GM19240 (cell line): Measurements from ENCODE around the gene FAM177A1.
A peak's percentile ranks its signal among the peaks of the same experiment; 100 is the strongest.
"Not testable (repeated sequence)": the region's sequence is repeated elsewhere in the genome, so short reads cannot be mapped to it uniquely, and the experiment has no call there.

ENCODE experiments used
- DNase-seq: peaks from one replicate; pipeline ENCODE4 v3.0.0; 2011; ENCODE audit warnings: low spot score; ENCODE audit not compliant: insufficient read length

The FAM177A1 gene

DNA sequence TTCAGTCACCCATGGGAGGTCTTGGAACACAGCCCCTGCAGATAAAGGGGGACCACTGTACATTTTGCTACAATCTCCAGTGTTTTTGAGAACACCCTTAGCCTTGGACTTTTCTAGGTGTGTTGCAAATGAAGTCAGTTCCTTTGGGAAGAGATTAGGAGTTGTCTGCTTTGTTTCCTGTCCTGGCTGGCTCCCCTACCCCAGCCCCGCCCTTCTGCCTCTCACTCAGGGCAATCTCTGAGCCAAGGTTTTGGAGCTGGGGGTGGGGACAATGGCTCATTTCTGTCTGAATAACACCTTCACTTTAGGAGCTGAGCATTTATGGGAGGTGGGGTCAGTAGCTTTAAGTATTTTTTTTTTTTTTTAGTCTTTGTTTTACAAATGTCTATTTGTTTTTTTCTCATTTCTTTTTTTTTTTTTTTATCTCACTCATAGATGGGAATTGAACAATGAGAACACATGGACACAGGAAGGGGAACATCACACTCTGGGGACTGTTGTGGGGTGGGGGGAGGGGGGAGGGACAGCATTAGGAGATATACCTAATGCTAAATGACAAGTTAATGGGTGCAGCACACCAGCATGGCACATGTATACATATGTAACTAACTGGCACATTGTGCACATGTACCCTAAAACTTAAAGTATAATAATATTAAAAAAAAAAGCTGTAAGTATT, 15.2 kb downstream of the FAM177A1 start:
- DNase-seq: not testable (repeated sequence)

DNA sequence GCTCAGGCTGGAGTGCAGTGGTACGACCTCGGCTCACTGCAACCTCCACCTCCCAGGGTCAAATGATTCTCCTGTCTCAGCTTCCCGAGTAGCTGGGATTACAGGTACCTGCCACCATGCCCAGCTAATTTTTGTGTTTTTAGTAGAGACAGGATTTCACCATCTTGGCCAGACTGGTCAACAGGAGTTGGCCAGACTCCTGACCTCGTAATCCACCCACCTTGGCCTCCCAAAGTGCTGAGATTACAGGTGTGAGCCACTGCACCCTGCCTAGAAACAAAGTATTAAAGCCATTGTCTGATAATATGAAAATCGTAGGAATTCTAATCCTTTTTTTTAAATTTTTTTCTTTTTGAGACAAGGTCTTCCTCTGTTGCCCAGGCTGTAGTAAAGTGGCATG, 19.7 kb downstream of the FAM177A1 start:
- not testable (repeated sequence) for DNase-seq

DNA sequence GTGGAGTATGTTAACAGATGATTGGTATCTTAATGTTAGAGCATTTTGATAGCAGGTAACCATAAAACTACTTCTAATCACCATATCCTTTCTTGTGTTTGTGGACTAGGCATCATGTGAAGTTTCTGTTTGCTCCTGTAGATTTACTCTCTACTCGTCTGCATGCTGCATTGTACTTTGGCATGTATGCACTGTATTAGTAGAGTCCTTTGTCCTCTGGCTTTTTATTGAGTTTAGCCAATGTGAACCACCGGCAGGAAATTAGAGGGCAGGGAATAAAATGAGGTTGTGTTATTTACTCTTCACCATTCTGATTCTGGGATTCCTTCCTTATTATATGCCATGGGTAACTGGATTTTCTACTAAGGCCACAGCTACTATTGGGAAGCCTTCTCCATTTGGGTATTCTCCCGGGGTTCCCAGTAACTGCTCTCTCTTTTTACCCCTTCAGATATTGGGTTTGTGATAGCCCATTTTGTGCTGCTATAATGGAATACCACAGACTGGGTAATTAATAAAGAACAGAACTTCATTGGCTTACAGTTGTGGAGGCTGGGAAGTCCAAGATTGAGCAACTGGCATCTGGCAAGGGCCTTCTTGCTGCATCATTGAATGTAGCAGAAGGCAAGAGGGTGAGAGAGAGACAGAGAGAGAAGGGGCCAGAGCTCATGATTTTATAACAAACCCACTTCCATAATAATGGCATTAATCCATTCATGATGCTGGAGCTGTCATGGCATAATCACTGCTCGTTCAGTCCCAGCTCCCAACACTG, 22.4 kb downstream of the FAM177A1 start:
- no peak for DNase-seq

DNA sequence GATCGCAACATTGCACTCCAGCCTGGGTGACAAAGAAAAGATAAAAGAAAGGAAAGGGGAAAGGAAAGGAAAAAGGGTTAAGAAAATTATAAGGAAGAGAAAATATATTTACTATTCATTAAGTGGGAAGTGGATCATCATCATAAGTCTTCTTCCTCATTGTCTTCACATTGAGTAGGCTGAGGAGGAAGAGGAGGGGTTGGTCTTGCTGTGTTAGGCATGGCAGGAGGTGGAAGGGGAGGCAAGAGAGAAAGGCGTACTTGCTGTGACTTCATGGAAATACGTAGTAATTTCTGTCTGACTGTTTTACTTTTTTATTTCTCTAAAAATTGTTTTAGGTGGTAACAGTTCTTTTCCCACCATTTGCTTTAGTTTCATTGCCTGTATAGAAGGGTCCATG, 26.2 kb downstream of the FAM177A1 start:
- DNase-seq: no peak

DNA sequence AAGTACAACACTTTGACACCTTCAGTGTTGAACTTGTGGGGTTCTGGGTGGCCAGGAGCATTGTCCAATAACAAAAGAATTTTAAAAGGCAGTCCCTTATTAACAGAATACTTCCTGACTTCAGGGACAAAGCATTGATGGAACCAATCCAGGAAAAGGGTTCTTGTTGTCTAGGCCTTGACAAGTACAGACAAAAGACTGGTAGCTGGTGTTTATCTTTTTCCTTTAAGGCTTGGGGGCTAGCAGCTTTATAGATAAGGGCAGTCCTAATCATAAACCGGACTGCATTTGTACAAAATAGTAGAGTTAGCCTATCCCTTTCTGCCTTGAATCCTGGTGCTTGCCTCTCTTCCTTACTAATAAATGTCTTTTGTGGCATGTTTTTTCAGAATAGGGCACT, 27.4 kb downstream of the FAM177A1 start:
- DNase-seq: no peak

DNA sequence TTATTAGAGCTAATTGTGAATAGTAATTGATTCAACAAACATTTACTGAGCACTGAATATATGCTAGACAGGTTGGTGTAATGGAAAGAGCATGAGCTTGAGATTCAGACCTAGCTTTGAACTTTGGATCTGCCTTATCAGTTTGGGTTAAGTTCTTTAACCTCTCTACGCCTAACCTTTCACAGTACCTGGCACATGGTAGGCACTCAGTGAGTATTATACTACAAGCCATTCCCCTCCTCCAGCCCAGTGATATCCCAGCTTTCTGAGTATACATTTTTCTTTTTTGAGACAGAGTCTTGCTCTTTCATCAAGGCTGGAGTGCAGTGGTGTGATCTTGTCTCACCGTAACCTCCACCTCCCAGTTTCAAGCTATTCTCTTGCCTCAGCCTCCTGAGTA, 32.0 kb downstream of the FAM177A1 start:
- no peak for DNase-seq

DNA sequence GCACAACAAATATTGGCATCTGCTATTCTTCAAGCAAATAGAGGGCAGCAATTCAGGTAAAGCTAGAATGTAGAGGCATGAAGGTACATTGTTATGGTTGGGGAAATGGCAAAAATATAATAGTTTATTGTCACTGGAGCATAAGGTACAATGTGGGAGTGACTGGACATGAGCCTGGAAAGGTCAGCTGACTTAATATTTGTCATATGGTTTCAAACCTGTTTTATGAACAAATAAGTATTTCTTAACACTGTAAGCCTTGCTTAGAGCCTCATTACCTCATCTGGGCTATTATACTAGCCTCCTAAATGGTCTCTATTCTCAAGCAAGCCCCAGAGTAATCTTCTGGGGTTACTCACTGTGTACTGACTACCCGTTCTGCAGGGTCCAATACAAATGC, 33.7 kb downstream of the FAM177A1 start:
- no peak for DNase-seq

DNA sequence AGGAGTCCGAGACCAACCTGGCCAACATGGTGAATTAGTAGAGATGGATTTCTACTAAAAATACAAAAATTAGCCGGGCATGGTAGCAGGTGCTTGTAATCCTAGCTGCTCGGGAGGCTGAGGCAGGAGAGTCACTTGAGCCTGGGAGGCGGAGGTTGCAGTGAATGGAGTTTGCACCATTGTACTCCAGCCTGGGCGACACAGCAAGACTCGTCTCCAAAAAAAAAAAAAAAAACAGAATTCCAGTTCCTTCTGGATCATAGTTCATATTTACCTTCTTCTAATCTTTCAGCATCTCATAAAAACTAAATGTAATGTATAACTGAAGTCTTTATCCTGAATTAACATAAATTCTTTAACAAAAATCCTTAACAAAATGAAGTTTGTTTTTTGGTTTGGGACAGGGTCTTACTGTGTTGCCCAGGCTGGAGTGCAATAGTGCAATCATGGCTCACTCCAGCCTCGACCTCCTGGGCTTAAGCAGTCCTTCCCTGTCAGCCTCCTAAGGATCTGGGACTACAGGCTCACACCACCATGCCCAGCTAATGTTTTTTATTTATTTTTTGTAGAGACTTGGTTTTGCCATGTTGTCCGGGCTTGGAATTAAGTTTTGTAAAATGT, 37.6 kb downstream of the FAM177A1 start:
- no peak for DNase-seq

DNA sequence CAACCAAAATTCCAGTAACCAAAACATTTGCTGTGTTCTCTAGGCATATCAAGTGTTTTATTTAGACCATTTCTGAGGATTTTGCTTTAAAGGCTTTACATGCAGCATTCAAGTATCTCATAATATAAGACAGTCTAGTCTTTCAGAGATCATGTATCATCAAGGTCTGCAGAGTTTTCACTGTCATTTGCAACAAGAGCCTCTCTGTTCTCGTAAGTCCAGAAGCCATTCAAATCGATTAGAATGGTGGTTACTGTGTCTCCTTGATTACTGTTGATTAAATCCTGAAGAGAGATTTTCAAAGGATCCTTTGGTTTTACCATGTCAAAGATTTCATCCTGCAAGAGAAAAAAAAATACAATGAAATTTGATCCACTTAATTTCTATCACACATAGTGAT, 39.4 kb downstream of the FAM177A1 start:
- no peak for DNase-seq

DNA sequence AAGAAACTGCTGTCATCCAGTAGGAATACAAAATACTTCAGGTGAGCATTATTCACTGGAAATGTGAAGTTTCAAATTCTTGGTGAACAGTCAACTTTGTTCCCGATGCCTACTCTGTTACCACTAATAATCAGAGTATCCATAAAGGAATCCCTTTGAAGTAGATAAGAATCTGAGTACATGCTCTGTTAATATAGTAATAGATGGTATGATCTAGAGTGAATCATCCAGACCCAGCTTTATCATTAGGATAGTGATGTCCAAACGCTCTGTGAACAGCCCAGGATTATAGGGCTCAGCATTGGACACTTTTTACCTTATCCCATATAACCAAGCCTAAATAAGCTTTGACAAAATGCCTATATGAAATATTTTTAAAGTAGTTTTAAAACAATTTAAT, 42.4 kb downstream of the FAM177A1 start:
- no peak for DNase-seq

DNA sequence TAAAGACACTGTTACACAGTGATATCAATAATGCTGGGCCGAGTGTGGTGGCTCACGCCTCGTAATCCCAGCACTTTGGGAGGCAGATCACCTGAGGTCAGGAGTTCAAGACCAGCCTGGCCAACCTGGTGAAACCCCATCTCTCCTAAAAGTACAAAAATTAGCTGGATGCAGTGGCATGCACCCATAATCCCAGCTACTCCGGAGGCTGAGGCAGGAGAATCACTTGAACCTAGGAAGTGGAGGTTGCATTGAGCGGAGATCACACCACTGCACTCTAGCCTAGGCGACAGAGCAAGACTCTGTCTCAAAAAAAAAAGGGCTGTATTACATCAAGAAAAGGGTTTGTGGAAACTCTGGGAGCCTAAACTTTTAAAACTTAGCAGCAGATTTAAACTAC, 48.6 kb downstream of the FAM177A1 start:
- not testable (repeated sequence) for DNase-seq

DNA sequence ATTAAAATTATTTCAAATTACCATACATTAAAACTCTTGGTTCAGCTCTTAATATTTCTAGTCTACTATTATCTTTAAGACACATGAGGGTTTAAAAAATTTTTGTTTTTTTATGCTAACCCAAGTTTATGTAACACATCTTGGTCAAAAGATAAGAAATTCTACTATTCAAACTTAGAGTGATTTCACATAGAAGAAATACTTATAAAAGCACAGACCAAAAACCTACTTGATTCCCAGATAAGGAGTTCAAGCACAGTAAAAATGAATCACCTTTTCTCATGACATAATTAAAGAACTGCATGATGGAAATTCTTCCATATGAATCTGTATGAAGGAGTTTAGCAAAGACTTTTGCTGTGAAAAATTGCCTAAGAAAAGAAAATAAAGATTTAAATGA, 61.8 kb downstream of the FAM177A1 start:
- no peak for DNase-seq

DNA sequence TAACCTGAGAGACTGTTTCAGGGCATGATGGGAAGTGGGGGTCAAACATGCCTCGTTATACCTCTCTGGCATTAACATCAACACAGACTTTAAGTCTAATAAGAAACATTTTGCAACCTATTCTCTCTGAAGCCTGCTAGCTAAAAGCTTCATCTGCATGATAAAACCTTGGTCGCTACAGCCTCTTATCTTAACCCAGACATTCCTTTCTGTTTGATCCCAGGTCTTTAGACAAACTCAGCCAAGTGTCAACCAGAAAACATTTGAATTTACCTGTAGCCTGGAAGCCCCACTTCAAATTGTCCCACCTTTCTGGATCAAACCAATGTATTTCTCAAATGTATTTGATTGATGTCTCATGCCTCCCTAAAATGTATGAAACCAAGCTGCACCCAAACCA, 66.6 kb downstream of the FAM177A1 start:
- no peak for DNase-seq

DNA sequence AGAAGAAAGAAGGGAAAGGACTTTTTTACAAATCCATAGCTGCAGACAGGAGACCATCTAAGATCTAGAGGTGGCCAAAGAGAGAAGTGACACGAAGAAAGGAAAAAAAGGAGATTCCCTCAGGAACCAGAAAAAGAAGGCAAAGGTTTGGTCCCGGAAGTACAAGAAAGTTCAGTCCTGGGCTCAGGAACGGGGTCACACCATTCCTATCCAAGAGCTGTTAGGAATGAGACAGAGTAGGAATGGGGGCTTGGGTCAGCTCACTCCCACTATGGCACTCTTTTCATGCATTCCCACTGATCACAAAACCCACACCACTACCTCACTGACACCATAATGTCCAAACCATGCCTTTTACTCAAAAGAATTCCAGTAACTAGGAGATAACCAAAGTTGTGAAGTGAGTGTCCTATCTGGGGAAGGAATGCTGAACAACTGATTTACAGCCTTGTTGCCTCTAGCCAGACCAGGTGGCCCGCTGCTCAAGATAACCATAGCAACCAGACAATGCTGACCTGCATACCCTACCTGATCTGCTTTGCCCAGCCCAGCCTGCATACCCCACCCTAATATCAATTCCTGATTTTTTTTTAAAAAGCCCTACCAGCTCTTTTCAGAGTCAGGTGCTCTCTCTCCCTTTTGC, 67.4 kb downstream of the FAM177A1 start:
- no peak for DNase-seq

DNA sequence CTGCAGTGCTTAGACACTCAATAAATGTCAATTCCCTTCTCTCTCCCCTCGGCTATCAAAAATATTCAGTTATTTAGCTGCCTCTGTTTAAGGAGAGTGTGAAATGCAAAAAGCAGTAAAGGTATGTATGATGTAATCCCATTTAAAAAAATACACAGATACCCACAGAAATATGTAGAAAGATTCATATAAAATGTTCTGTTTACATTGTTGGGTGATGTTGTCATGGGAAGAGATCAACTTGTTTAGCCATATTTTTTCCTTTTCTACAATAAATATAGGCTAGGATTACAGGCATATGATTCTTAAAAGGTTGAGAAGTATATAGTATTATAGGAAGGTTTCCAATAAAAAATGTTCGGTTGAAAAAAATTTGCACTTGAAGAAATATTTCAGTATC, 68.0 kb downstream of the FAM177A1 start:
- DNase-seq: no peak

DNA sequence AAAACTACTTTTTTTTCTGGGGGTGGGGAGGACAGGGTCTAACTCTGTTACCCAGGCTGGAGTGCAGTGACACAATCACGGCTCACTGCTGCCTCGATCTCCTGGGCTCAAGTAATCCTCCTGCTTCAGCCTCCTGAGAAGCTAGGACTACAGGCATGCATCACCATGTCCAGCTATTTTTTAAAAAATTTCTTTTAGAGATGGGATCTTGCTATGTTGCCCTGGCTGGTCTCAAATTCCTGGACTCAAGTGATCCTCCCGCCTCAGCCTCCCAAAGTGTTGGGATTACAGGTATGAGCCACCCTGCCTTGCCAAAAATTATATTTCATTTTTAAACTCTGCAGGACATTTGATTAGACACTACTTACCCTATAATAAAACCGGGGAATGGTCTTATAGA, 70.2 kb downstream of the FAM177A1 start:
- DNase-seq: no peak

DNA sequence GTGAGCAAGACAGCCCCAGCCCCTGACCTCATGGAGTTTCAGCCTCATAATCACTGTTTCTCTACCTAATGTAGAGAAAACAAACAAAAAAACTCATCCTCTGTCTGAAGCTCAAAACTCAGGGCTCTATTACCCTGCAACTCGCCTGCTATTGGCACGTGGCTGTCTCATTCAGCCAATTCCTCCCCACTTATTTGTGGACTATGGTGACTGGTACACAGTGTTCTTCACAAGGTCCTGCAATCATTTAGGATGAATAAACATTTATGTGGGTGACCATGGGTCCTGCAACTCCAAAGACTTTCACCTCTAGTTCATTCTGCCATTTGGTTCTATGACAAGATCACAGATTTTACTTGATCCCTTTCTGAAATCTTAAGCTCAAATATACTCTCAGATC, 71.0 kb downstream of the FAM177A1 start:
- no peak for DNase-seq

DNA sequence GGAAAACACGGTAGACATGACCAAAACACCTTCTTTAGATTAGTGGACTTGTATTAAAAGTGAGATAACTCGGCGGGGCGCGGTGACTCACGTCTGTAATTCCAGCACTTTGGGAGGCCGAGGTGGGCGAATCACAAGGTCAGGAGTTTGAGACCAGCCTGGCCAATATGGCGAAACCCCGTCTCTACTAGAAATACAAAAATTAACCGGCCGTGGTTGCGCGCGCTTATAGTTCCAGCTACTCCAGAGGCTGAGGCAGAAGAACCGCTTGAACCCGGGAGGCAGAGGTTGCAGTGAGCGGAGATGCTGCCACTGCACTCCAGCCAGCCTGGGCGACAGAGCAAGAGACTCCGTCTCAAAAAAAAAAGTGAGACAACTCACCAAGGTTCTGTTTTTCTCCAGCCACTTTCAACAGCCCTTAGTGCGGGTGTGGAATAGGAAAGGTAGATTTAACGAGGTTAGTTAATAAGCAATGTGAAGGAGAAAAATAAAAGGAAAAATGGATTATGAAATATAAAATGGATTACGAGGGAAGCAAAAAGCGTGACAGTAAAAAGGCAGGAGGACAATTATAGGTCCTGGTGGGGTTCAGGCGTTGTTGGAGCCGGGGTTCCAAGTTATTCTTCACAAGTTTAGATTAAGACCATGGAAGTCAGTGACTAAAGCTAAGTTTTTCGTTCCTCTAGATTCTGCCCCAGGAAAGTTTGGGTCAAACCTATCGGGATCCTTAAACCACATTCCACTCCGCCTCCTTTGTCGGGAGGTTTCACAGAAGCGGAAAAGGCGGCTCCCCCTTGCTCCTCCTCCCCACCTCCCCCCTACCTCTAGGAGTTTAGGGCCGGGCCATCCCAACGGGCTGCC, 75.2 kb downstream of the FAM177A1 start:
- DNase-seq: no peak

DNA sequence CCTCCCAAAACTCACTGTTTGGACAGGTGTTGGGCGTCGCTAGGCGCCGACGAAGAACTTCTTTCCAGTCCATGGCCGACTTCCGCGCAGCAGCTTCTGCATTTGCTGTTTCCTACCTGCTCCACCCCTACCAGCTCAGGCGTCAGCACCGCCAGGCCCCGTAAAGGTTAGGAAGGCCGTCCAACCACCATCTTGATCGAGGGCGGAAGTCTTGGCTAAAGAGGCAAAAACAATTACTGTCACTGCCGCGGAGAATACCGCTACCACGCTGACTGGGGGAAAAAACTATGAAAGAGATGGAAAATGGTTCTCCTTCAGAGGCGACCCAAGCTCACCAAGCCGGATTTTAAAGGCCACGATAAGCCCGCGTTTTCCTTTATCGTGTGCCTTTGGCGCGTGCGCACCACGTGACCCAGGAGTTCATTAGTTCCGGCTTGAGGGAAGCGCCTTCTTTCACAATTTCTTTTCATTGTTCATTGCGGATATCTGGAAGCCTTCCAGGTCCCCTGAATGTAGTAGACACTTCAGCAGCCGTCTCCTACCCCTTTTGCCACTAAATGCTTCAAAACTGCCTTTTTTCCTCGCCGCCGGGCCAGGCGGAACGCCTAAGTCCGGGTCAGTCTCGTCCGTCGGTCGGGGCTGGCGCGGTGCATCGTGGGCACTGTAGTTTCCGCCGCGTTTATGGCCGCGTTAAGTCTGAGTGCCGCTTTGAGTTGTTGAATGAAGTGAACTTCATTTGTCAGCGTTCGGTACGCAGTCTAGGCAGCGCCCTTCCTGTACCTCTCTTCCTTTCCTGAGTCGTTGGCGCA, 76.0 kb downstream of the FAM177A1 start, which contains the start of the genes PPP2R3C and PRORP:
PPP2R3C (minus strand) TSS at position 104 of the 809 bp plus-strand sequence; CDS start at position 73, 31 bp downstream.
PRORP (plus strand) TSS at position 666 of the 809 bp plus-strand sequence. CDS start 694 bp downstream, outside the sequence.
- DNase-seq: peak; percentile 80
